Endothelial cell of umbilical vein (primary cell): ENCODE results near the gene SREBF1. TPM values are rescaled to one million over a fixed set of nuclear protein-coding genes. Genes with fewer than 3 reads are reported as not detected.

Source experiments
- BruUV-seq: library from RNA; stranded (reverse); fragments of 400-500 nt; replicated peaks from 2 replicates; lab custom pipeline; 2021; lab: Mats Ljungman, UMichigan
- CTCF ChIA-PET: fragments of 300-600, 350-600 bp; sonication (Branson Sonifier 250); formaldehyde crosslinking; loops from one replicate; lab custom pipeline; 2021; ENCODE audit warnings: antibody characterized with exemption, inconsistent platforms; lab: Charles Lee
- POLR2A ChIA-PET: fragments of 300-600, 350-600 bp; sonication (Branson Sonifier 250); formaldehyde crosslinking; loops from one replicate; lab custom pipeline; 2021; ENCODE audit warnings: antibody characterized with exemption, inconsistent platforms; lab: Charles Lee
- DNase-seq: peaks from one replicate; pipeline ENCODE4 v3.0.0-alpha.2; 2011; ENCODE audit warnings: low read depth, low spot score
- FAIRE-seq: peaks from 2 replicates; lab custom pipeline; 2011; peaks lifted over from hg19 to GRCh38; lab: Jason Lieb, UNC
- H2AFZ ChIP-seq: 2 replicates; pipeline ENCODE4 v1.6.0; 2012; ENCODE audit warnings: low read depth, low read length, control low read depth, inconsistent platforms
- H3K27ac ChIP-seq: 2 replicates; pipeline ENCODE4 v1.5.1; 2011; ENCODE audit warnings: low read depth, mild to moderate bottlenecking, control low read depth, low read length, moderate library complexity; ENCODE audit not compliant: insufficient read depth
- H3K27me3 ChIP-seq, 2 experiments: 2 replicates each; pipeline versions ENCODE4 v1.6.0 to v1.6.1; 2011; ENCODE audit warnings: low read length in 2 of 2, mixed read lengths in 1 of 2; ENCODE audit not compliant: control insufficient read depth in 2 of 2, insufficient read depth in 2 of 2
- H3K36me3 ChIP-seq, 2 experiments: 2 replicates in 1 of 2; 3 replicates in 1 of 2; pipeline ENCODE4 v1.5.1; 2011; ENCODE audit warnings: low read length in 2 of 2, mild to moderate bottlenecking in 1 of 2, moderate library complexity in 1 of 2; ENCODE audit not compliant: control insufficient read depth in 2 of 2, insufficient read depth in 2 of 2; ENCODE audit errors: extremely low read depth in 1 of 2
- H3K4me1 ChIP-seq: 3 replicates; pipeline ENCODE4 v1.5.1; 2011; ENCODE audit warnings: mild to moderate bottlenecking, low read length; ENCODE audit not compliant: control insufficient read depth, insufficient read depth; ENCODE audit errors: extremely low read depth
- H3K4me2 ChIP-seq: 2 replicates; pipeline ENCODE4 v1.6.1; 2011; ENCODE audit warnings: low read length, control low read depth, mixed read lengths; ENCODE audit not compliant: insufficient read depth
- H3K4me3 ChIP-seq, 3 experiments: fragments of 200-600 bp in 1 of 3; sonication (generic), shearing (Covaris generic) in 1 of 3; replicated peaks in 1 of 3; 2 replicates each; pipeline ENCODE4 v1.5.1; 2011 to 2016; ENCODE audit warnings: control low read depth in 3 of 3, low read length in 3 of 3, mild to moderate bottlenecking in 2 of 3, inconsistent platforms in 1 of 3, low read depth in 1 of 3, moderate library complexity in 1 of 3; ENCODE audit not compliant: insufficient read depth in 1 of 3
- H3K79me2 ChIP-seq: 2 replicates; pipeline ENCODE4 v1.6.0; 2012; ENCODE audit warnings: low read length, inconsistent platforms; ENCODE audit not compliant: control insufficient read depth, insufficient read depth
- H3K9ac ChIP-seq: replicated peaks from 2 replicates; pipeline ENCODE3; 2011; ENCODE audit warnings: low read length, control low read depth; ENCODE audit not compliant: insufficient read depth; ENCODE audit errors: extremely low read depth
- H3K9me1 ChIP-seq: replicated peaks from 3 replicates; pipeline ENCODE4 v1.6.0; 2011; ENCODE audit warnings: mild to moderate bottlenecking, low read length; ENCODE audit not compliant: control insufficient read depth, insufficient read depth; ENCODE audit errors: extremely low read depth
- H3K9me3 ChIP-seq: replicated peaks from 2 replicates; pipeline ENCODE4 v1.5.1; 2012; ENCODE audit warnings: low read length, inconsistent platforms; ENCODE audit not compliant: control insufficient read depth, insufficient read depth
- H4K20me1 ChIP-seq: replicated peaks from 2 replicates; pipeline ENCODE3; 2011; ENCODE audit warnings: mild to moderate bottlenecking, low read length; ENCODE audit not compliant: control insufficient read depth, insufficient read depth; ENCODE audit errors: extremely low read depth
- EZH2 ChIP-seq: IDR thresholded peaks from 2 replicates; pipeline ENCODE4 v1.6.1; 2012; ENCODE audit warnings: borderline replicate concordance, low read depth, mild to moderate bottlenecking, moderate library complexity, low read length, inconsistent platforms; ENCODE audit not compliant: severe bottlenecking
- FOS ChIP-seq: IDR thresholded peaks from 2 replicates; pipeline ENCODE4 v1.6.1; 2011; ENCODE audit warnings: mild to moderate bottlenecking, low read length, moderate library complexity, borderline replicate concordance; ENCODE audit not compliant: insufficient read depth
- GATA2 ChIP-seq: IDR thresholded peaks from 2 replicates; pipeline ENCODE4 v1.7.0; 2011; ENCODE audit warnings: low read depth, mild to moderate bottlenecking, moderate library complexity, mixed read lengths, low read length; ENCODE audit not compliant: insufficient read length, insufficient read depth
- JUN ChIP-seq: IDR thresholded peaks from 2 replicates; pipeline ENCODE4 v1.6.1; 2011; ENCODE audit warnings: borderline replicate concordance, low read depth; ENCODE audit not compliant: insufficient read length, insufficient read depth
- MYC ChIP-seq: IDR thresholded peaks from one replicate; pipeline ENCODE4 v1.6.1; 2011; ENCODE audit warnings: mild to moderate bottlenecking, low read depth, low read length
- POLR2A ChIP-seq: IDR thresholded peaks from 2 replicates; pipeline ENCODE4 v1.6.1; 2012; ENCODE audit warnings: low read depth, mild to moderate bottlenecking, control low read depth, low read length
- POLR2AphosphoS5 ChIP-seq: IDR thresholded peaks from 2 replicates; pipeline ENCODE4 v1.6.1; 2012; ENCODE audit warnings: low read depth, mild to moderate bottlenecking, control low read depth, low read length, moderate library complexity; ENCODE audit not compliant: insufficient read depth
- dilution Hi-C: fragments of 300-500 bp; cut with MboI; formaldehyde crosslinking; loops from one replicate; pipeline ENCODE4 v1.15.0; 2019; ENCODE audit warnings: low sequenced_read_pairs; ENCODE audit not compliant: extremely low pct_ligation_motif_present
- intact Hi-C: fragments of 100-400 bp; cut with micrococcal nuclease; formaldehyde crosslinking; loops from one replicate; pipeline ENCODE4 v1.10.0; 2022
- polyA plus RNA-seq, 4 experiments: library from polyadenylated mRNA; depleted of rRNA in 3 of 4; stranded (reverse) in 3 of 4; unstranded in 1 of 4; fragments of >200 nt; gene quantifications; 2 replicates each; pipeline versions ENCODE4 v1.2.1 to v1.2.3, GENCODE V29; 2011 to 2012; ENCODE audit warnings: missing spikeins in 1 of 4
- total RNA-seq: library from RNA; stranded (reverse); gene quantifications from 2 replicates; pipeline ENCODE4 v1.2.3, GENCODE V29; 2021
- TF ChIP-seq, protein P1 (sequence below): IDR thresholded peaks from 2 replicates; pipeline ENCODE4 v1.6.1; 2011; ENCODE audit not compliant: insufficient read depth, insufficient read length
- TF ChIP-seq, protein P2 (sequence below), 2 donors: IDR thresholded peaks; 1 replicate in 1 of 2; 2 replicates in 1 of 2; pipeline ENCODE4 v1.5.1; 2011; ENCODE audit warnings: low read length in 2 of 2, mild to moderate bottlenecking in 2 of 2, moderate library complexity in 2 of 2, control low read depth in 1 of 2, inconsistent platforms in 1 of 2, low read depth in 1 of 2; ENCODE audit not compliant: insufficient read depth in 1 of 2; ENCODE audit errors: extremely low read depth in 1 of 2

Gene SREBF1
- total and polyA plus RNA-seq, 2 donors (not counting 3 experiments of a cell fraction or from before 2014, with no cell fraction given) = 50.4 to 109 TPM

DNA sequence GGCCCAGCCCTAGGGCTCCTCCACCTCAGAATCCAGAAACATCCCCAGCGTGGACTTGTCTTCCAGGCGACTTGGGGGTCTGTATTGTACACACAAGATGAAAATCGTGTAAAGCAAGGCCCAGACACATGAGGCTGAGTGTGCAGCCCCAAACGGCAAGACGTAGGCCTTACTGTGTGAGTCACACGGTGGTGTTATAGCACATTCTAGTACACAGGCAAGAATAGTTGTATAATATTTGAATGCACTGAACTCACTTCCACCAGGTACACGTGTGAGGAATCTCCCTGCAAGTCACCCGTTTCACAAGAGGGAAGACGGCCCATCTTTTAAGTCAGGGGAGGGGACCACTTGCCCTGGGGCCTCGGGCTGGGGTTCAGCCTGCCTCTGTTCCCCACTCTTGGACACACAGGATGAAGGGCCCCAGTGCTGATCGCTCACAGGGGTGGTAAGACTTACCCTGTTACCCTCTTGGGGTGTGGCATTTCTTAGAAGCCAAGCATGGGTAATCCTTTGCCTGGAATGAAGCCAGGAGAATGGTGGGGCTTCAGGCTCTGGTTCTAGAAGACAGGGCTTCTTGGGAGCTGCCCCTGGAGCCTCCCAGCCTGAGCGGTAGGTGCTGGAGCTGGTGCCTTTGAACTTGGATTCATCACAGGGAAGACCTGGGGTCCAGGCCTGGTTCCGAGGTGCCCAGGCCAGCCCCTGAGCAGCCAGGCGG is 71.3 kb downstream of the SREBF1 start:
- DNase-seq (no peak), FAIRE-seq (no peak)
- no peaks in the 10 kb centered on the region for H4K20me1 ChIP-seq
- no peak overlapping the region for H3K4me2 ChIP-seq
- no peak overlapping the region for H3K27ac ChIP-seq
- no peak overlapping the region for H3K4me3 ChIP-seq
- no peaks in the 10 kb centered on the region for H3K9me3 ChIP-seq
- TF ChIP-seq POLR2AphosphoS5 (no peak), JUN (no peak), FOS (no peak), GATA2 (no peak), EZH2 (no peak), MYC (no peak), POLR2A (no peak)
- TF ChIP-seq, protein P1, sequence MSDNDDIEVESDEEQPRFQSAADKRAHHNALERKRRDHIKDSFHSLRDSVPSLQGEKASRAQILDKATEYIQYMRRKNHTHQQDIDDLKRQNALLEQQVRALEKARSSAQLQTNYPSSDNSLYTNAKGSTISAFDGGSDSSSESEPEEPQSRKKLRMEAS = no peak
- TF ChIP-seq, protein P2, sequence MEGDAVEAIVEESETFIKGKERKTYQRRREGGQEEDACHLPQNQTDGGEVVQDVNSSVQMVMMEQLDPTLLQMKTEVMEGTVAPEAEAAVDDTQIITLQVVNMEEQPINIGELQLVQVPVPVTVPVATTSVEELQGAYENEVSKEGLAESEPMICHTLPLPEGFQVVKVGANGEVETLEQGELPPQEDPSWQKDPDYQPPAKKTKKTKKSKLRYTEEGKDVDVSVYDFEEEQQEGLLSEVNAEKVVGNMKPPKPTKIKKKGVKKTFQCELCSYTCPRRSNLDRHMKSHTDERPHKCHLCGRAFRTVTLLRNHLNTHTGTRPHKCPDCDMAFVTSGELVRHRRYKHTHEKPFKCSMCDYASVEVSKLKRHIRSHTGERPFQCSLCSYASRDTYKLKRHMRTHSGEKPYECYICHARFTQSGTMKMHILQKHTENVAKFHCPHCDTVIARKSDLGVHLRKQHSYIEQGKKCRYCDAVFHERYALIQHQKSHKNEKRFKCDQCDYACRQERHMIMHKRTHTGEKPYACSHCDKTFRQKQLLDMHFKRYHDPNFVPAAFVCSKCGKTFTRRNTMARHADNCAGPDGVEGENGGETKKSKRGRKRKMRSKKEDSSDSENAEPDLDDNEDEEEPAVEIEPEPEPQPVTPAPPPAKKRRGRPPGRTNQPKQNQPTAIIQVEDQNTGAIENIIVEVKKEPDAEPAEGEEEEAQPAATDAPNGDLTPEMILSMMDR (IDR thresholded peaks at IDR 0.05; ENCODE audit: extremely low read depth in 1 of 2, insufficient read depth in 1 of 2, low read depth in 1 of 2, low read length in 2 of 2) = no peak
- no peaks in the 10 kb centered on the region for H3K27me3 ChIP-seq
- no peak overlapping the region for H2AFZ ChIP-seq
- peaks cover 7% of the 10 kb centered on the region for H3K79me2 ChIP-seq
- intact Hi-C loops (no loop called here), dilution Hi-C loops (no loop called here)
- CTCF ChIA-PET = no interaction called here
- no TSS peak for BruUV-seq
- no peak overlapping the region for H3K9ac ChIP-seq
- POLR2A ChIA-PET = no interaction called here
- no peaks in the 10 kb centered on the region for H3K4me1 ChIP-seq
- no peaks in the 10 kb centered on the region for H3K9me1 ChIP-seq
- peaks cover 0 to 6% of the 10 kb centered on the region in 2 experiments for H3K36me3 ChIP-seq
